ENCODE data around the gene CLEC5A. TPM values are rescaled to one million over a fixed set of nuclear protein-coding genes. Genes with fewer than 3 reads are reported as not detected.

The CLEC5A gene
- total and polyA plus RNA-seq, 2 of the 8 experiments (the other 6 are each of a cell fraction or from before 2014, with no cell fraction given): not detected

GRCh38 chr7:141911391-141911790, 35.4 kb downstream of the CLEC5A start (continued):
- TF ChIP-seq CBX5 (IDR thresholded peaks at IDR 0.05; ENCODE audit: low read depth, low read length): no peak
- TF ChIP-seq KDM4A (IDR thresholded peaks at IDR 0.05; ENCODE audit: low read depth, low read length, severe bottlenecking): no peak
- TF ChIP-seq CHD1 (IDR thresholded peaks at IDR 0.05; ENCODE audit: low read depth, low read length): no peak
